A673 (cell line): ENCODE measurements around the gene QKI.

ENCODE experiments used
- CTCF ChIP-seq: fragments of 300-800, 200-600 bp; sonication (generic); conservative IDR thresholded peaks from 2 replicates; pipeline ENCODE4 v1.5.1; 2017; ENCODE audit warnings: low read depth, mild to moderate bottlenecking, antibody characterized with exemption, low read length, moderate library complexity, mixed read lengths
- EZH2 ChIP-seq: fragments of 200-600 bp; sonication (generic); IDR thresholded peaks from 2 replicates; pipeline ENCODE4 v1.6.1; 2017; ENCODE audit warnings: borderline replicate concordance, low read depth, mild to moderate bottlenecking, mixed read lengths, antibody characterized with exemption, low read length; ENCODE audit not compliant: poor library complexity, severe bottlenecking

- no peak for TF ChIP-seq CTCF
- TF ChIP-seq EZH2, result no peak
Observed at GRCh38 chr6:163397326-163397725, 17.2 kb upstream of the QKI start.
